Frontal cortex (tissue), 4 donors: Measurements from ENCODE around the gene ACP6. TPM values are rescaled to one million over a fixed set of nuclear protein-coding genes. Genes with fewer than 3 reads are reported as not detected.
"Not testable (repeated sequence)": the region's sequence is repeated elsewhere in the genome, so short reads cannot be mapped to it uniquely, and the experiment has no call there.

Experiments used
- DNase-seq, 2 donors: peaks; one replicate each; pipeline ENCODE4 v3.0.0; 2012; ENCODE audit warnings: low spot score in 2 of 2
- FAIRE-seq: peaks from 2 replicates; lab custom pipeline; 2012; peaks lifted over from hg19 to GRCh38; lab: Jason Lieb, UNC
- total RNA-seq: library from RNA; depleted of rRNA; stranded (reverse); fragments of >200 nt; gene quantifications from one replicate; pipeline ENCODE4 v1.2.3, GENCODE V29; 2014
- donor health status: control.
- donor health status: control.
- donor health status: control.

Gene ACP6
- total RNA-seq, 1 donor from 2014 or later, result 12.6 TPM

GRCh38 chr1:147625362-147625995 lies 44.8 kb downstream of the ACP6 start:
- no peak for DNase-seq
- no peak for FAIRE-seq

- DNase-seq (no peak), FAIRE-seq (no peak)
Observed at GRCh38 chr1:147624529-147624928, 45.8 kb downstream of the ACP6 start.

- FAIRE-seq (no peak), DNase-seq (no peak)
Observed at GRCh38 chr1:147624011-147624410, 46.3 kb downstream of the ACP6 start.

GRCh38 chr1:147622731-147623130 lies 47.6 kb downstream of the ACP6 start:
- DNase-seq (no peak), FAIRE-seq (no peak)

GRCh38 chr1:147620543-147620942 lies 49.8 kb downstream of the ACP6 start:
- no peak for FAIRE-seq

GRCh38 chr1:147619741-147620140 lies 50.6 kb downstream of the ACP6 start:
- FAIRE-seq (no peak), DNase-seq (no peak)

More at GRCh38 chr1:147620543-147620942, 49.8 kb downstream of the ACP6 start:
- DNase-seq, result no peak

- DNase-seq (no peak), FAIRE-seq (no peak)
Observed at GRCh38 chr1:147618771-147619170, 51.6 kb downstream of the ACP6 start.

- FAIRE-seq (no peak), DNase-seq (no peak)
Observed at GRCh38 chr1:147618077-147618569, 52.2 kb downstream of the ACP6 start.

- FAIRE-seq, result not testable (repeated sequence)
Observed at GRCh38 chr1:147614966-147615365, 55.4 kb downstream of the ACP6 start.

GRCh38 chr1:147613506-147613905 lies 56.8 kb downstream of the ACP6 start:
- FAIRE-seq (no peak), DNase-seq (no peak)

More at GRCh38 chr1:147614966-147615365, 55.4 kb downstream of the ACP6 start:
- not testable (repeated sequence) for DNase-seq

GRCh38 chr1:147612366-147612765 lies 58.0 kb downstream of the ACP6 start:
- FAIRE-seq, result no peak

GRCh38 chr1:147611586-147611985 lies 58.7 kb downstream of the ACP6 start:
- FAIRE-seq (no peak), DNase-seq (no peak)

More at GRCh38 chr1:147612366-147612765, 58.0 kb downstream of the ACP6 start:
- no peak for DNase-seq

- no peak for FAIRE-seq
- no peak for DNase-seq
Observed at GRCh38 chr1:147611021-147611426, 59.3 kb downstream of the ACP6 start.

- FAIRE-seq (no peak), DNase-seq (no peak)
Observed at GRCh38 chr1:147609358-147609757, 61.0 kb downstream of the ACP6 start.

- DNase-seq (no peak), FAIRE-seq (no peak)
Observed at GRCh38 chr1:147608596-147608995, 61.7 kb downstream of the ACP6 start.

GRCh38 chr1:147605591-147605990 lies 64.7 kb downstream of the ACP6 start:
- no peak for FAIRE-seq

GRCh38 chr1:147603986-147604385 lies 66.3 kb downstream of the ACP6 start:
- no peak for FAIRE-seq
- no peak for DNase-seq

More at GRCh38 chr1:147605591-147605990, 64.7 kb downstream of the ACP6 start:
- DNase-seq, result no peak

GRCh38 chr1:147600119-147601111 lies 69.9 kb downstream of the ACP6 start:
- DNase-seq (no peak), FAIRE-seq (no peak)

GRCh38 chr1:147599362-147600118 lies 70.8 kb downstream of the ACP6 start:
- FAIRE-seq, result no peak
- peak; percentile 91 to 96 for DNase-seq
